GM21390 (cell line): ENCODE measurements around the gene TRAPPC10.
"Not testable (repeated sequence)": the region's sequence is repeated elsewhere in the genome, so short reads cannot be mapped to it uniquely, and the experiment has no call there.

Source experiments
- ATAC-seq: cut with Tn5 transposase; IDR thresholded peaks from one replicate; pipeline ENCODE4 v1.9.1; 2021; ENCODE audit not compliant: unreplicated experiment

The TRAPPC10 gene

GRCh38 chr21:44085491-44086321, 73.6 kb downstream of the TRAPPC10 start:
- no peak for ATAC-seq

- no peak for ATAC-seq
These were observed 74.7 kb downstream of the TRAPPC10 start for GRCh38 chr21:44086636-44087425.

- ATAC-seq, result no peak
These were observed 75.6 kb downstream of the TRAPPC10 start for GRCh38 chr21:44087426-44088400.

GRCh38 chr21:44088401-44088780, 76.3 kb downstream of the TRAPPC10 start:
- ATAC-seq, result no peak

GRCh38 chr21:44089001-44089911, 77.1 kb downstream of the TRAPPC10 start:
- ATAC-seq, result no peak

GRCh38 chr21:44090325-44090724, 78.2 kb downstream of the TRAPPC10 start:
- ATAC-seq, result no peak

- no peak for ATAC-seq
These were observed 80.1 kb downstream of the TRAPPC10 start for GRCh38 chr21:44092211-44092610.

GRCh38 chr21:44093761-44094160, 81.7 kb downstream of the TRAPPC10 start:
- ATAC-seq, result no peak

- ATAC-seq, result no peak
These were observed 82.7 kb downstream of the TRAPPC10 start for GRCh38 chr21:44094832-44095231.

GRCh38 chr21:44098507-44098906, 86.4 kb downstream of the TRAPPC10 start:
- not testable (repeated sequence) for ATAC-seq

- ATAC-seq, result not testable (repeated sequence)
These were observed 86.9 kb downstream of the TRAPPC10 start for GRCh38 chr21:44098964-44099363.

- peak; percentile 92 for ATAC-seq
These were observed 95.0 kb downstream of the TRAPPC10 start, which contains the start of gene PWP2 for GRCh38 chr21:44107026-44107501. TSS of gene PWP2 (plus strand) at chr21:44107399. CDS start at chr21:44107417, 18 bp downstream.

GRCh38 chr21:44107589-44107988, 95.5 kb downstream of the TRAPPC10 start:
- ATAC-seq, result peak; percentile 14

- not testable (repeated sequence) for ATAC-seq
These were observed 101.7 kb downstream of the TRAPPC10 start for GRCh38 chr21:44113702-44114371.

- not testable (repeated sequence) for ATAC-seq
These were observed 110.0 kb downstream of the TRAPPC10 start for GRCh38 chr21:44122131-44122530.

- ATAC-seq, result not testable (repeated sequence)
These were observed 115.7 kb downstream of the TRAPPC10 start for GRCh38 chr21:44127827-44128226.

- peak; percentile 31 for ATAC-seq
These were observed 121.6 kb downstream of the TRAPPC10 start for GRCh38 chr21:44133715-44134057.

- not testable (repeated sequence) for ATAC-seq
These were observed 122.6 kb downstream of the TRAPPC10 start for GRCh38 chr21:44134732-44135131.

GRCh38 chr21:44138039-44138438, 125.9 kb downstream of the TRAPPC10 start:
- not testable (repeated sequence) for ATAC-seq
